ELF-1 (cell line): ENCODE measurements around the gene SLC16A10.
"Not testable (repeated sequence)": the region's sequence is repeated elsewhere in the genome, so short reads cannot be mapped to it uniquely, and the experiment has no call there.

ENCODE experiments used
- DNase-seq: peaks from one replicate; pipeline ENCODE4 v3.0.0-alpha.2; 2016; ENCODE audit warnings: low read depth, low spot score

The SLC16A10 gene, protein sequence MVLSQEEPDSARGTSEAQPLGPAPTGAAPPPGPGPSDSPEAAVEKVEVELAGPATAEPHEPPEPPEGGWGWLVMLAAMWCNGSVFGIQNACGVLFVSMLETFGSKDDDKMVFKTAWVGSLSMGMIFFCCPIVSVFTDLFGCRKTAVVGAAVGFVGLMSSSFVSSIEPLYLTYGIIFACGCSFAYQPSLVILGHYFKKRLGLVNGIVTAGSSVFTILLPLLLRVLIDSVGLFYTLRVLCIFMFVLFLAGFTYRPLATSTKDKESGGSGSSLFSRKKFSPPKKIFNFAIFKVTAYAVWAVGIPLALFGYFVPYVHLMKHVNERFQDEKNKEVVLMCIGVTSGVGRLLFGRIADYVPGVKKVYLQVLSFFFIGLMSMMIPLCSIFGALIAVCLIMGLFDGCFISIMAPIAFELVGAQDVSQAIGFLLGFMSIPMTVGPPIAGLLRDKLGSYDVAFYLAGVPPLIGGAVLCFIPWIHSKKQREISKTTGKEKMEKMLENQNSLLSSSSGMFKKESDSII

GRCh38 chr6:111087106-111087835, at the start of gene SLC16A10:
TSS of gene SLC16A10 (plus strand) at chr6:111087503. CDS start at chr6:111087753, 250 bp downstream.
- peak; percentile 80 for DNase-seq

DNA sequence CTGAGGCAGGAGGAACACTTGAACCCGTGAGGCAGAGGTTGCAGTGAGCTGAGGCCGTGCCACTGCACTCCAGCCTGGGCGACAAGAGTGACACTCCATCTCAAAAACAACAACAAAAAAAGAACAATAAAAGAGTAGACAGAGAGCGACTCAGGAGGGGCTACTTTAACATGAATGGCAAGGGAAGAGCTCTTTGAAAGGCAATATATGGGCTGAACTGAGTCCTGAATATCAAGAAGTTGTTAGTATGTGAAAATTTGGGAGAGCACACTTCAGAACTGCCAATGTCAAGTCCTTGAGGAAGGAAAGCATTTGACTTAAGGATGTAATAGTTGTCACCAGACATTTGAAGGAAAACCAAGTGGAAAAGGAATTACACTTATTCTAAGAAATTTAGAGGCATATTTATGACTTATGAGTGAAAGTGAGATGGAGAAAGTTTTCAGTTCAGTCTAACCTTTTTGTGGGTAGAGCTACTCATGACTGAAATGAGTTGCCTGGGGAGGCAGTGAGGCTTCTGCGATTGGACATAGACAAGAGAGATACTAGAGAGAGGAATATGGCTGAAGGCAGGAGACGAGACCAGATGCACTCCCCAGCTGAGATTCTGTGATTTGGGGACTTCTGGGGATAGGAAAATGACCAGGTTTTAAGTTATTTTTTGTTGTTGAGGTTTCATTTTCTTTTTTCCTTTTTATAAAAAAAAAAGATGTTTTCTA, 48.6 kb upstream of the SLC16A10 start:
- DNase-seq, result no peak

DNA sequence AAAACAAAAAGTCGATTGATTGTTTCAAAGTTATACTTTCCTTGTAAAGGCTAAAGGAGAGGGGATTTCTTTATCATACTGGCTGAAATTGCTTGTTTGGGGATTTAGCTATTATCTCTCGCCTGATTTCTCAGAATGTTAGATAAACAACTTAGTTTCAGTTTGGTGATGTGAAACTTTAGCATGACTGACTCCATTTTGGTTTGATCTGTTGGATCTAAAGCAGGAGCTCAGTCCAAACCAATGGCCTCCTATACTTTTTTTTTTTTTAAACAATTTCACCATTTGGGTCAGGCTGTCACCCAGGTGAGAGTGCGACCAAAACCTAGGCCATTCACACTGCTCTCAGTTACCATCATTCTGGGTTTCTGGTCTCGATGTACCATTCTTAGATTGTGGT, 45.4 kb upstream of the SLC16A10 start:
- DNase-seq, result no peak

DNA sequence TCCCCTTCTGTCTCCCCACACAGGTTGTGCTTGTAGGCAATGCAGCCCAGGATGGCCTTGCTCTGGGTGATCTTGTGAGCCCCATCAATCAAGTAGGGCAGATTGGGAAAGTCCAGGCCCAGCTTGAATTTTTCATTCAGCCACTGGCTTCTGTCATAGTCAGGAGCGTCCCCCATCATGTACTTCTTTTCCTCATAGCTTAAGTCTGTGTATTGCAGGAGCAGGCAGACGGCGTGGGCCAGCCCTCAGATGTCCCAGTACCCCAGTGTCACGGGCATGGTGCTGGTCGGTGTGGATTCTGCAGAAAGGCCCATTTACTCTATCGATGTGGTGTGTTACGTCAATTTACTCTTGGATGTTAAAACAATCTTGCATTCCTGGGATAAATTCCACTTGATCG, 40.1 kb upstream of the SLC16A10 start:
- DNase-seq, result no peak

DNA sequence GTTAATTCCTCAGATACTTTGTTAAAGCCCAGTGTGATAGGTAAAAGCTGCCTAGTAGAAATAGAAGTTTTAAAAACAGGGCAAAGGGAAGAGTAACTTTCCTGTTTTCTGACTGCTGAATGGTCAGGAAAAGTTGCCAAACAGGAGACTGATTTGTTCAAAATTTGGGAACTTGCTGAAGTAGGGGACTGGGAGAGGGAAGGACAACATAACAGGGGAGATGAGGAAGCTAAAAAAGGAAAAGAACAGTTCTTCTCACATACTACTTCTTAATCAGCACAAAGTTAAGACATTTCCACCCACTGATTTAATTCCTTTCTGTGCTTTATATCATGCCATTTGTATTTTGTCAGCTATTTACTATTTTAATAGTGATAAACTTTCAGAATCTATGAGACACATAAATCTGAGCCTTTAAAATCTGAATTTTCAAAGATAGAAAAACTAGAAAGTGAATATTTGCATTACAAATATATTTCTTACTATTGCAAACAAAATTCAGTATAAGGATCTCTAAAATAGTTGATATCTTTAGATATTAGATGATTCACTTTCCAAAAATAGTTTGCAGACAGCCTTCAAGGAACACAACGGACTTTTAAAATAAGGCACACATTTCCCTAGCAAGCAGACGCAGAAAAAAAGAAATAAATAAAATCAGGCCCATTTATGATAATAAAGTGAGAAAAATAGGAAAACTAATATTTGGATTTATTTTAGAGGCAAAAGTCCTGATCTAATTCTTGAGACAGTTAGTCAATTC, 36.9 kb upstream of the SLC16A10 start:
- no peak for DNase-seq

DNA sequence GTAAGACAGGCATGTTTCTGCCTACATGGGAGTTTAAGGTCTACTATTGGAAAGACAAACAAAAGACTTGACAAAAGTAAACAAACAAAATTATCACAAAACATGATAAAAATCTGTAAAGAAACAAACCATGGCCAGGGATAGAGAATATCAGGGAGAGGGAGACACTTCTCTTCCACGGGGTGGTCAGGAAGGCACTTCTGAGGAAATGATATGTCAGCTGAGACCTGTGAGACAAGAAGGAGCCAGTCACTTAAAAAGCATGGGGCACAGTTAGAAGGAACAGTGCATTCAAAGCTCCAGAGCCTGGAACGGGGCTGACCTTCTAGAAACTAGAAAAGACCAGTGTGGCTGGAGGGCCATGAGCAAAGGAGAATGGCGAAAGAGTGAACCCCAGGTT, 35.1 kb upstream of the SLC16A10 start:
- DNase-seq, result no peak

DNA sequence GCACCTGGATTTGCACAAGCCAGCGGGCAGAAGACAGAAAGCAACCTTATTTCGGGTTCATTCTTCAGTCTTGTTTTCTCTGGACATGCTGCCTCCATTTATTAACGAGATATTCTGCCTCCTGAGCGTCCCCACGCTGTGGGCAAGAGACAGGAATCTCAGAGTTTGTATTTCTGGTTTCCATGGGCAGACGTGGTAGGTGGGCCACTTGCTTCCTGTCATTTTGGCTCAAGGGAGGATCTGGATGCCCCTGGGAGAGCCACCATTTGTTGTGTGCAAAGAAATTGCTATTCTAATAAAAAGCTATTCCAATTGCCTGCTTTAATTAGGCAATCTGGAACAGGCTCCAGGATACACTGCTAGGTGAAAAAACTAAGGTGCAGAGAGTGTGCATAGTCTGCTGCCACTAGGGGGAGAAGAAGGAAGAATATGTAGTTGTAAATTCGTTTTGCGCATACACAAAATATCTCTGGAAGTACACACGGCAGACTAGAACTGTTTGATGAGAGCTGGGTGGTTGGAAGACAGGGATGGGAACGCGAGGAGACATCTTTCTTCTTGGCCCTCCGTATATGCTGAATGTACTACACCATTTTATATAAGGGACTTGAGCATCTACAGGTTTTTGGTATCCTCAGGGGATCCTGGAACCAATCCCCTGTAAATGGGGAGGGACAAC, 30.1 kb upstream of the SLC16A10 start:
- peak; percentile 16 for DNase-seq

DNA sequence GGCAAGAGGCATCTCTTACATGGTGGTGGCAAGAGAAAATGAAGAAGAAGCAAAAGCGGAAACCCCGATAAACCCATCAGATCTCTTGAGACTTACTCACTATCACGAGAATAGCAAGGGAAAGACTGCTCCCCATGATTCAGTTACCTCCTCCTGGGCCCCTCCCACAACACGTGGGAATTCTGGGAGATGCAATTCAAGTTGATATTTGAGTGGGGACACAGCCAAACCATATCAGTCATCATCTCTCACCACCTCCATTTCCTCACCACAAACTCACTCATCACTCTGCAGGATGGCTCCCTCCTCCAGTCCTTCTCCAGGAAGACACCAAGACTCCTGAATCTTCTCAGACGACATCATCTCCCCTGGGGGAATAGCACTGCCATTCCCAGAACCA, 25.8 kb upstream of the SLC16A10 start:
- DNase-seq, result no peak

DNA sequence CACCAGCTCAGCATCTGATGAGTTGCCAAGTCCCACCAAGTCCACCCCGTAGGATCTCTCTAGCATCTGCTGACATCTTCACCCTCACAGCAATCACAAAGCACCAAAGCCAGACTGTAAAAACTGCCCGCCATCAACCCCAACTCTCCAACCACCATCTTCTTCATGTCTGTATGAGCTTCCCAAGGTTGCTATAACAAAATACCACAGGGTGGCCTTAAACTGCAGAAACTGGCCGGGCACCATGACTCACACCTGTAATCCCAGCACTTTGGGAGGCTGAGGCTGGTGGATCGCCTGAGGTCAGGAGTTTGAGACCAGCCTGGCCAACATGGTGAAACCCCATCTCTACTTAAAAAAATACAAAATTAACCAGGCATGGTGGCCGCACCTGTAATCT, 25.3 kb upstream of the SLC16A10 start:
- not testable (repeated sequence) for DNase-seq

- not testable (repeated sequence) for DNase-seq
Observed at GRCh38 chr6:111062860-111063259, 24.4 kb upstream of the SLC16A10 start.

GRCh38 chr6:111068109-111068865, 19.0 kb upstream of the SLC16A10 start:
- no peak for DNase-seq

DNA sequence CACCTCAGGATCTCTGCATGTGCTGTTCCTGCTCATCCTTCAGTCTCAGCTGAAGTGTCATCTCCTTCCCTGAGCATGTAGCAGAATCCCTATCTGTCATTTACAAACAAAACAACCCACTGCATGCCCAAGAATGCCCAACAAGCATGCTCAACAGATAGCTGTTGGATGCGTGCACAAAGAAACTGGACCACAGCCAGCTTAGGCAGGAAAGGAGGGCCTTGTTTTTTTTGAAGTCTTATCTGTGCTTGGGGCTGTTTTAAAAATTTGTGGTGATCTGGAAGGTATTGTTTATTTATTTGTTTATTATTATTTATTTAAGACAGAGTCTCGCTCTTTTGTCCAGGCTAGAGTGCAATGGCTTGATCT, 18.5 kb upstream of the SLC16A10 start:
- no peak for DNase-seq

GRCh38 chr6:111069382-111070104, 17.8 kb upstream of the SLC16A10 start:
- DNase-seq, result no peak

- DNase-seq, result no peak
Observed at GRCh38 chr6:111070105-111071005, 16.9 kb upstream of the SLC16A10 start.

DNA sequence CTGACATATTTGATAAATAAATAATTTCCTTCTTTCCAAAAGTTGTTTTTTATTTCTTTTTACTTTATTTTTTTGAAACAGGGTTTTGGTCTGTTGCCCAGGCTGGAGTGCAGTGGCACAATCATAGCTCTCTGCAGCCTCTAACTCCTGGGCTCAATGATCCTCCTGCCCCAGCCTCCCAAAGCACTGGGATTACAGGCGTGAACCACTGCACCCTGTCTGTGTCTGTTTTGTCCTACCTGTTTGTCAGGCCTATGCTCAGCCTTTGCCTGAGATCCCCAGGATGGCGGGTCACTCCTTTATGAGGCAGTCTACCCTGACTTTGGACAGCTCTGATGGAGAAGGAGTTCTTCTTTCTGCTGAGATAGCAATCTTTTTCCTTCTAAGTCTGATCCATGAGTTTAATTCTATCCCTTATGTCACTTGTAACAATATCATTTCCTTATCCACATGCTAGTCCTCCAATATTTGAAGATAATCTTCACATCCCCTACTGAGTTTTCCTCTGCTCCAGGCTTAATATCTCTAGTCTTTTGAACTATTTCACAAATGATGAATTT, 14.4 kb upstream of the SLC16A10 start:
- no peak for DNase-seq

DNA sequence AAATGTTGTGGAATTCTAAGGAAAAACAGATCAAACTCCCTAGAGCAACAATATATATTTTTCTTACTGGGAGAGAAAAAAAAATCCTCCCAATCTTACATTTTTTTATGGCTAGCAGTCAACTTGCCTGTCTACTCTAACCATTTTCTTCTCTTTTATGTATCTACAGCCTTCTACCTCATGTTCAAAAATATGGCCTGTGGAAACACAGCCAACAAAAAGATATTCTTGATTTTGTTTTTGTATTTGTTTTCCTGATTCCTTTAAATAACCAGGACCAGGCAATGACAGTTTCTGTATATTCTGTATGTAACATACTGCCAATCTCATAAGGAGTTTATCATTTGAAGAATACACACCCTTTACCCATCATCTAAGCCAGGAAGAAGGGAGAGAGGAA, 13.0 kb upstream of the SLC16A10 start:
- DNase-seq, result no peak

DNA sequence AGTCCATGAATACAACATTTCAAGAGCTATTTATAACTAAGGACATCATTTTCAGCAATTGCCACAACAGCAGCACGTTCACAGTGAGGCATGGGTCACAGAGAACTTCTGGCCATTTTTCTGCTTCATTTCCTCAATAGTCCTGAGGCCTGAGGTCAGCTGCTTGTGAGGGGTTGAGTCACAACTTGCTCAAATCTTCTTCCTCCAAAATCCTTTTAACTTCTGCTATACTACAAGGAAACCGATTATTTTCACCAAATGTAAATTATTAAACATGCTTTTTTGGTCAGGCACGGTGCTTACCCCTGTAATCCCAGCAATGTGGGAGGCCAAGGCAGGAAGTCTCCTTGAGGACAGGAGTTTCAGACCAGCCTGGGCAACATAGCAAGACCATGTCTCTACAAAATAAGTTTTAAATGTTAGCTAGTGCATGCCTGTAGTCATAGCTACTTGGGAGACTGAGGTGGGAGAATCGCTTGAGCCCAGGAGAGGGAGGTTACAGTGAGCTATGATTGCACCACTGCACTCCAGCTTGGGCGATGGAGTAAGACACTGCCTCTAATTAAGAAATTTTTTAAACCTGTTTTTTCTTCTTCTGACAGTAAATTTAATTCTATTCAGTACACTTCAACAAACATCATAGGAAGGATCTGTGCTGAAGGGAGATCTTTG, 11.1 kb upstream of the SLC16A10 start:
- DNase-seq, result no peak

- no peak for DNase-seq
Observed at GRCh38 chr6:111080698-111081097, 6.6 kb upstream of the SLC16A10 start.
